K562 (cell line): ENCODE results near the gene GALNT18. TPM values are rescaled to one million over a fixed set of nuclear protein-coding genes. Genes with fewer than 3 reads are reported as not detected.
A peak's percentile ranks its signal among the peaks of the same experiment; 100 is the strongest.

ENCODE experiments used
- ATAC-seq: fragments of 200-7000 bp; cut with Tn5 transposase; 3 replicates; pipeline ENCODE4 v1.9.1; 2020; ENCODE audit warnings: moderate library complexity
- BruUV-seq: library from RNA; stranded (reverse); fragments of 400-500 nt; replicated peaks from 2 replicates; lab custom pipeline; 2021; lab: Mats Ljungman, UMichigan
- CTCF ChIA-PET: fragments of 300-600 bp; formaldehyde crosslinking; extraction: SDS; loops from one replicate; lab custom pipeline; 2021; ENCODE audit warnings: low intra/inter-chr PET ratio; lab: Yijun Ruan, JAX
- POLR2A ChIA-PET: fragments of 300-600, 350-650 bp; sonication (Branson Sonifier 250); formaldehyde crosslinking; extraction: SDS; loops from one replicate; lab custom pipeline; 2021; ENCODE audit warnings: antibody characterized with exemption, inconsistent platforms; lab: Yijun Ruan, JAX
- DNase-seq, 4 experiments: peaks; one replicate each; pipeline versions ENCODE4 v3.0.0 to v3.0.0-alpha.2; 2011 to 2018; ENCODE audit warnings: low spot score in 3 of 4, mixed read lengths in 3 of 4; ENCODE audit errors: extremely low read depth in 1 of 4
- FAIRE-seq: peaks from 2 replicates; lab custom pipeline; 2011; peaks lifted over from hg19 to GRCh38; lab: Jason Lieb, UNC
- H2AFZ ChIP-seq: 2 replicates; pipeline ENCODE4 v1.6.0; 2011; ENCODE audit warnings: low read depth, low read length, control low read depth, inconsistent platforms
- H3K27ac ChIP-seq: fragments of 200-600 bp; 3 replicates; pipeline ENCODE4 v1.8.0; 2011; ENCODE audit warnings: low read depth, mild to moderate bottlenecking, control low read depth, inconsistent platforms, low read length, moderate library complexity, mixed read lengths; ENCODE audit errors: extremely low read depth
- H3K27me3 ChIP-seq, 2 experiments: fragments of 300-600 bp in 1 of 2; 2 replicates in 1 of 2; 3 replicates in 1 of 2; pipeline versions ENCODE4 v1.6.0 to v1.8.0; 2011; ENCODE audit warnings: inconsistent platforms in 2 of 2, low read length in 2 of 2, mild to moderate bottlenecking in 1 of 2, mixed read lengths in 1 of 2, moderate library complexity in 1 of 2; ENCODE audit not compliant: control insufficient read depth in 2 of 2, insufficient read depth in 2 of 2
- H3K36me3 ChIP-seq: fragments of 300-600 bp; 3 replicates; pipeline ENCODE4 v1.8.0; 2011; ENCODE audit warnings: mild to moderate bottlenecking, low read length, inconsistent platforms; ENCODE audit not compliant: control insufficient read depth, insufficient read depth
- H3K4me1 ChIP-seq, 2 experiments: fragments of 200-600 bp in 1 of 2; replicated peaks in 1 of 2; 2 replicates in 1 of 2; 3 replicates in 1 of 2; pipeline versions ENCODE4 v1.5.1 to v1.8.0; 2011; ENCODE audit warnings: inconsistent platforms in 2 of 2, low read length in 2 of 2, mild to moderate bottlenecking in 1 of 2, mixed read lengths in 1 of 2, moderate library complexity in 1 of 2; ENCODE audit not compliant: control insufficient read depth in 2 of 2, insufficient read depth in 2 of 2
- H3K4me2 ChIP-seq: 2 replicates; pipeline ENCODE4 v1.6.1; 2011; ENCODE audit warnings: low read length, control low read depth, inconsistent platforms, mixed read lengths; ENCODE audit not compliant: insufficient read depth
- H3K4me3 ChIP-seq: fragments of 200-600 bp; sonication (generic), shearing (Covaris generic); 2 replicates; pipeline ENCODE4 v1.5.1; 2016; ENCODE audit warnings: control low read depth, inconsistent platforms
- H3K79me2 ChIP-seq: fragments of 200-600 bp; 3 replicates; pipeline ENCODE4 v1.8.0; 2011; ENCODE audit warnings: low read length, inconsistent platforms; ENCODE audit not compliant: control insufficient read depth, insufficient read depth
- H3K9ac ChIP-seq, 2 experiments: 2 replicates each; pipeline versions ENCODE4 v1.6.0 to v1.6.1; 2011; ENCODE audit warnings: low read depth in 2 of 2, low read length in 2 of 2, control low read depth in 1 of 2, inconsistent platforms in 1 of 2, mild to moderate bottlenecking in 1 of 2, mixed read lengths in 1 of 2; ENCODE audit not compliant: insufficient read depth in 1 of 2
- H3K9me1 ChIP-seq: one replicate; pipeline ENCODE4 v1.6.0; 2011; ENCODE audit warnings: inconsistent platforms, mild to moderate bottlenecking, low read length, moderate library complexity; ENCODE audit not compliant: control insufficient read depth, insufficient read depth
- H3K9me3 ChIP-seq: replicated peaks from 2 replicates; pipeline ENCODE4 v1.5.1; 2011; ENCODE audit warnings: low read depth, low read length, inconsistent platforms; ENCODE audit not compliant: control insufficient read depth, insufficient read depth
- H4K20me1 ChIP-seq: replicated peaks from 2 replicates; pipeline ENCODE4 v1.6.1; 2011; ENCODE audit warnings: low read length, inconsistent platforms, mixed read lengths; ENCODE audit not compliant: control insufficient read depth, insufficient read depth
- GTF2E2 ChIP-seq: fragments of 200-800 bp; sonication (Bioruptor generic); IDR thresholded peaks from 2 replicates; pipeline ENCODE4 v1.6.1; 2016; ENCODE audit warnings: missing genetic modification characterization, missing compliant biosample characterization
- MEIS2 ChIP-seq: fragments of 450-650 bp; IDR thresholded peaks from 2 replicates; pipeline ENCODE4 v1.6.1; 2014; ENCODE audit warnings: mild to moderate bottlenecking; ENCODE audit not compliant: partially characterized antibody
- NFE2 ChIP-seq: IDR thresholded peaks from 2 replicates; pipeline ENCODE4 v1.6.1; 2014; ENCODE audit warnings: antibody characterized with exemption, low read depth
- ZNF134 ChIP-seq: fragments of 250-450 bp; sonication (Bioruptor Pico); conservative IDR thresholded peaks from 2 replicates; pipeline ENCODE4 v1.4.0; 2020
- ZNF764 ChIP-seq: fragments of 250-450 bp; sonication (Bioruptor Pico); IDR thresholded peaks from 2 replicates; pipeline ENCODE4 v1.4.0; 2020; ENCODE audit warnings: low read depth, mild to moderate bottlenecking, moderate library complexity
- WGBS: fragments of 100-300 bp; shearing (Covaris generic); methylation state at CpG from one replicate; pipeline ENCODE4 v1.1.6; 2016; ENCODE audit warnings: low coverage, mixed read lengths; ENCODE audit not compliant: insufficient coverage; ENCODE audit errors: missing lambda C conversion rate; 5-methylcytosine and 5-hydroxymethylcytosine counted together
- in situ Hi-C: fragments of 300-500 bp; cut with MboI; formaldehyde crosslinking; loops from 4 replicates; pipeline ENCODE4 v1.15.0; 2018; ENCODE audit warnings: inconsistent platforms, mixed read lengths
- intact Hi-C: fragments of 100-400 bp; cut with micrococcal nuclease; formaldehyde crosslinking; loops from 2 replicates; pipeline ENCODE4 v1.14.2; 2022
- polyA plus RNA-seq, 8 experiments: library from polyadenylated mRNA; depleted of rRNA in 4 of 8; stranded (reverse) in 5 of 8; unstranded in 3 of 8; fragments of >200 nt; fragmentation: Nextera tagmentation in 2 of 8; fragmentation: Illumina TruSeq in 1 of 8; extraction: Ambion mirVana in 2 of 8; extraction: Trizol in 1 of 8; gene quantifications; 2 replicates each; pipeline versions ENCODE4 v1.2.1 to v1.2.3, GENCODE V29; 2011 to 2014; ENCODE audit warnings: inconsistent platforms in 1 of 8, missing spikeins in 1 of 8
- total RNA-seq, 7 experiments: library from RNA; depleted of rRNA in 6 of 7; stranded (reverse); fragments of >200 nt in 6 of 7; fragmentation: Illumina TruSeq in 2 of 7; extraction: Trizol in 2 of 7; gene quantifications; 2 replicates each; pipeline versions ENCODE4 v1.2.1 to v1.2.3, GENCODE V29; 2011 to 2021; ENCODE audit warnings: low replicate concordance in 1 of 7
- TF ChIP-seq, protein P1 (sequence below): fragments of 250-450 bp; sonication (Bioruptor Pico); IDR thresholded peaks from 2 replicates; pipeline ENCODE4 v1.5.0; 2021

GALNT18 gene
- total and polyA plus RNA-seq, 9 of the 15 experiments (the other 6 are each of a cell fraction or from before 2014, with no cell fraction given), result not detected

- no peak for DNase-seq
- no peaks in the 10 kb centered on the region for H3K9me3 ChIP-seq
- in situ Hi-C loops, result no loop called here
- no peak for FAIRE-seq
- no peaks in the 10 kb centered on the region for H3K9me1 ChIP-seq
- BruUV-seq, result no TSS peak
- no peaks in the 10 kb centered on the region for H3K4me1 ChIP-seq
- H3K27ac ChIP-seq, result no peak overlapping the region
- no peak overlapping the region for H2AFZ ChIP-seq
- WGBS, result 0% methylated on average over 14 of the region's 14 CpGs
- ATAC-seq, result peak; percentile 42; the same call in 1 of the 3 replicates
- no peaks in the 10 kb centered on the region for H3K79me2 ChIP-seq
- POLR2A ChIA-PET, result no interaction called here
- CTCF ChIA-PET, result interaction anchor here (0.5 to 0.7 kb wide), 2 partner anchors 218 to 835 kb away, joined by 3 read pairs; no protein-coding TSS in a partner anchor
- H3K36me3 ChIP-seq, result no peaks in the 10 kb centered on the region
- peaks cover 0 to 13% of the 10 kb centered on the region in 2 experiments; a peak in 2 of 5 replicates for H3K27me3 ChIP-seq
- no peak for TF ChIP-seq NFE2
- TF ChIP-seq MEIS2, result no peak
- TF ChIP-seq GTF2E2, result no peak
- TF ChIP-seq ZNF134 (CRISPR knock-in tag), result no peak
- no peak for TF ChIP-seq ZNF764 (CRISPR knock-in tag)
- TF ChIP-seq, protein P1, sequence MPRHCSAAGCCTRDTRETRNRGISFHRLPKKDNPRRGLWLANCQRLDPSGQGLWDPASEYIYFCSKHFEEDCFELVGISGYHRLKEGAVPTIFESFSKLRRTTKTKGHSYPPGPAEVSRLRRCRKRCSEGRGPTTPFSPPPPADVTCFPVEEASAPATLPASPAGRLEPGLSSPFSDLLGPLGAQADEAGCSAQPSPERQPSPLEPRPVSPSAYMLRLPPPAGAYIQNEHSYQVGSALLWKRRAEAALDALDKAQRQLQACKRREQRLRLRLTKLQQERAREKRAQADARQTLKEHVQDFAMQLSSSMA (CRISPR knock-in tag), result no peak
- TF ChIP-seq, all 486 proteins: peak for 0
- intact Hi-C loops, result no loop called here
- Histone ChIP-seq H3K4me2 (no peak overlapping the region), H3K4me3 (no peak overlapping the region), H4K20me1 (no peaks in the 10 kb centered on the region), H3K9ac (no peak overlapping the region; a peak in 1 of 4 replicates)
Measured at GRCh38 chr11:11569936-11570491, 51.8 kb downstream of the GALNT18 start.
